ENCODE data around the gene EIF4EBP3. TPM values are rescaled to one million over a fixed set of nuclear protein-coding genes. Genes with fewer than 3 reads are reported as not detected.

EIF4EBP3 gene
- polyA plus RNA-seq, 1 donor: 14.7 TPM

DNA sequence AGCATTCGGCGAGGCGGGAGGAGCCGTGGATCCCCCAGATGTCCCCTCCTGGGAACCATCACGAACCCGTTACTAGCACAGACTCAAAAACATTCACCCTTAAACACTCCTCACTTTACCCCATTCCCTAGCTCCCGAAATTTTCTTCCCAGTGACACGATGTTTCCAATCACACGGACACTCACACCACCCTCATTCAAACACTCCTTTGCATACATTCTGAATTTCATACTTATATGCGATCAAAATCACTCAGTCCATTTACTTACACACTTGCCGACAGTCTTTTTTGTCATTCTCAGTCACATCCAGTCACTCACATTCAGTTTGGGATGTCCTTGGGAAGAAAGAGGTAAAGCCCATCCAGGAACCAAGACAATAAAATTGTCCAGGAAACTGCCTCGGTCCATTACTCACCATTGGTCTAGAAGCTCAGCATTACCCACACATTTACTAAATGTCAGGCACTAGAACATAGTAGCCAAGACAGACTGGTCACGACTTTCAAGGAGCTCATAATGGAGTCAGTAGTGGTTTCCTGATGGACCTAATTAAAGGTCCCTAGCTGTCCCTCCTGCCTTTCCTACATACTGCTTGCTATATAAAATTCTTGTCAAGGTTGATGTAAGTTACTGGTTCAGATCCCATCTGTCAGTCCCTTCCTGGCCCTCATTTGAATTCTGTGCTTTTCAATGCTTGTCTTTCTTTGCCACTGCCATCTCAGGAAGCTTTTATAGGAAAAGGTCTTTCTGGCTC is 17.7 kb downstream of the EIF4EBP3 start:
- H3K27ac ChIP-seq (ENCODE audit: low read length): peak overlapping the region; percentile 85
- peaks cover 5% of the 10 kb centered on the region for H3K9me3 ChIP-seq (ENCODE audit: control insufficient read depth, low read depth, low read length)
- peaks cover 44% of the 10 kb centered on the region for H3K36me3 ChIP-seq (ENCODE audit: control insufficient read depth, insufficient read depth, low read length)
- DNase-seq: no peak
- H3K27me3 ChIP-seq (ENCODE audit: control insufficient read depth, insufficient read depth, low read length): no peaks in the 10 kb centered on the region
- peak overlapping the region; percentile 70 for H3K4me3 ChIP-seq (ENCODE audit: low read length)
- peaks cover 10% of the 10 kb centered on the region for H3K4me1 ChIP-seq (ENCODE audit: control insufficient read depth, insufficient read depth, low read length)
- 10% methylated on average over 5 of the region's 13 CpGs for WGBS (ENCODE audit: insufficient coverage, low lambda C conversion rate)

DNA sequence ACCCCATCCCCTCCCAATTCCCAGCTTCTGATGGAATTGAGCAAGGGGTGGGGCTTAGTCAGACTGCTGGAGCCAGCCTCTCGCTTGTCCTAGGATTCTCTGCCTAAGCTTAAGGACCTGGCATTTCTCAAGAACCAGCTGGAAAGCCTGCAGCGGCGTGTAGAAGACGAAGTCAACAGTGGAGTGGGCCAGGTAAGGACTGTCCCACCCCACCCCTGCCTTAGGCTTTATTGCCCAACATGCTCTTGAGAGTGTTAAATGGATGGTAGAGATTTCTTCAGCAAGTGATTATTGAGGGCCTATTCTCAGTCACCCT is 18.3 kb downstream of the EIF4EBP3 start:
- Histone ChIP-seq H3K9me3 (ENCODE audit: control insufficient read depth, low read depth, low read length) (peaks cover 5% of the 10 kb centered on the region), H3K27me3 (ENCODE audit: control insufficient read depth, insufficient read depth, low read length) (no peaks in the 10 kb centered on the region), H3K36me3 (ENCODE audit: control insufficient read depth, insufficient read depth, low read length) (peaks cover 47% of the 10 kb centered on the region), H3K4me3 (ENCODE audit: low read length) (no peak overlapping the region), H3K4me1 (ENCODE audit: control insufficient read depth, insufficient read depth, low read length) (peaks cover 10% of the 10 kb centered on the region), H3K27ac (ENCODE audit: low read length) (no peak overlapping the region)
- DNase-seq: no peak
- no CpG with 5 or more reads among the region's 4 CpGs for WGBS (ENCODE audit: insufficient coverage, low lambda C conversion rate)

DNA sequence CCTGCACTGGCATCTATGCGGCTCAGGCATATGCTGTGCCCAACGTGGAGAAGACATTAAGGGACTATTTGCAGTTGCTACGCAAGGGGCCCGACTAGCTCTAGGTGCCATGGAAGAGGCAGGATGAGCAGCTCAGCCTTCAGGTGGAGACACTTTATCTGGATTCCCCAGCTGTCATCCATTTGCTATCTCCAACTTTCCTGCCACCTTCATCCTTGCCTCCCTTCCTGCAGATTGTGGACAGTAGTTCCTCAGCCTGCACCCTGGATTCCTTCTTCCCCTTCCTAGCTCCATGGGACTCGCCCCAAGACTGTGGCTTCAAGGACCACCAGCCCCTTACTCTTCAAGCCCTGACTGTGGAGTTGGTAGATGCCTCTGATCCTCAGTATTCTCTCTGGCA is 19.2 kb downstream of the EIF4EBP3 start:
- Histone ChIP-seq H3K36me3 (ENCODE audit: control insufficient read depth, insufficient read depth, low read length) (peaks cover 44% of the 10 kb centered on the region), H3K9me3 (ENCODE audit: control insufficient read depth, low read depth, low read length) (peaks cover 5% of the 10 kb centered on the region), H3K27me3 (ENCODE audit: control insufficient read depth, insufficient read depth, low read length) (no peaks in the 10 kb centered on the region), H3K27ac (ENCODE audit: low read length) (no peak overlapping the region), H3K4me3 (ENCODE audit: low read length) (no peak overlapping the region), H3K4me1 (ENCODE audit: control insufficient read depth, insufficient read depth, low read length) (peaks cover 10% of the 10 kb centered on the region)
- no CpG with 5 or more reads among the region's 5 CpGs for WGBS (ENCODE audit: insufficient coverage, low lambda C conversion rate)
- no peak for DNase-seq

DNA sequence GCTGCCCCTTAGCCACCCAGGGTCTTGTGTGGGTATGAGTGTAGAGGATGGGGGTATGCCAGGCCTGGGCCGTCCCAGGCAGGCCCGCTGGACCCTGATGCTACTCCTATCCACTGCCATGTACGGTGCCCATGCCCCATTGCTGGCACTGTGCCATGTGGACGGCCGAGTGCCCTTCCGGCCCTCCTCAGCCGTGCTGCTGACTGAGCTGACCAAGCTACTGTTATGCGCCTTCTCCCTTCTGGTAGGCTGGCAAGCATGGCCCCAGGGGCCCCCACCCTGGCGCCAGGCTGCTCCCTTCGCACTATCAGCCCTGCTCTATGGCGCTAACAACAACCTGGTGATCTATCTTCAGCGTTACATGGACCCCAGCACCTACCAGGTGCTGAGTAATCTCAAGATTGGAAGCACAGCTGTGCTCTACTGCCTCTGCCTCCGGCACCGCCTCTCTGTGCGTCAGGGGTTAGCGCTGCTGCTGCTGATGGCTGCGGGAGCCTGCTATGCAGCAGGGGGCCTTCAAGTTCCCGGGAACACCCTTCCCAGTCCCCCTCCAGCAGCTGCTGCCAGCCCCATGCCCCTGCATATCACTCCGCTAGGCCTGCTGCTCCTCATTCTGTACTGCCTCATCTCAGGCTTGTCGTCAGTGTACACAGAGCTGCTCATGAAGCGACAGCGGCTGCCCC is 19.8 kb downstream of the EIF4EBP3 start:
- H3K36me3 ChIP-seq (ENCODE audit: control insufficient read depth, insufficient read depth, low read length): peaks cover 40% of the 10 kb centered on the region
- peaks cover 5% of the 10 kb centered on the region for H3K9me3 ChIP-seq (ENCODE audit: control insufficient read depth, low read depth, low read length)
- DNase-seq: no peak
- H3K27me3 ChIP-seq (ENCODE audit: control insufficient read depth, insufficient read depth, low read length): no peaks in the 10 kb centered on the region
- H3K4me1 ChIP-seq (ENCODE audit: control insufficient read depth, insufficient read depth, low read length): peaks cover 10% of the 10 kb centered on the region
- H3K4me3 ChIP-seq (ENCODE audit: low read length): no peak overlapping the region
- WGBS (ENCODE audit: insufficient coverage, low lambda C conversion rate): no CpG with 5 or more reads among the region's 22 CpGs
- no peak overlapping the region for H3K27ac ChIP-seq (ENCODE audit: low read length)

DNA sequence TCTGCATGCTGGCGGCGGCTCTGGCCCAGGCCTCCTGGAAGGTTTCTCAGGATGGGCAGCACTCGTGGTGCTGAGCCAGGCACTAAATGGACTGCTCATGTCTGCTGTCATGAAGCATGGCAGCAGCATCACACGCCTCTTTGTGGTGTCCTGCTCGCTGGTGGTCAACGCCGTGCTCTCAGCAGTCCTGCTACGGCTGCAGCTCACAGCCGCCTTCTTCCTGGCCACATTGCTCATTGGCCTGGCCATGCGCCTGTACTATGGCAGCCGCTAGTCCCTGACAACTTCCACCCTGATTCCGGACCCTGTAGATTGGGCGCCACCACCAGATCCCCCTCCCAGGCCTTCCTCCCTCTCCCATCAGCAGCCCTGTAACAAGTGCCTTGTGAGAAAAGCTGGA is 20.4 kb downstream of the EIF4EBP3 start:
- Histone ChIP-seq H3K9me3 (ENCODE audit: control insufficient read depth, low read depth, low read length) (peaks cover 5% of the 10 kb centered on the region), H3K4me1 (ENCODE audit: control insufficient read depth, insufficient read depth, low read length) (peaks cover 10% of the 10 kb centered on the region), H3K36me3 (ENCODE audit: control insufficient read depth, insufficient read depth, low read length) (peaks cover 40% of the 10 kb centered on the region), H3K27me3 (ENCODE audit: control insufficient read depth, insufficient read depth, low read length) (no peaks in the 10 kb centered on the region), H3K27ac (ENCODE audit: low read length) (no peak overlapping the region), H3K4me3 (ENCODE audit: low read length) (no peak overlapping the region)
- no peak for DNase-seq
- WGBS (ENCODE audit: insufficient coverage, low lambda C conversion rate): no CpG with 5 or more reads among the region's 13 CpGs

DNA sequence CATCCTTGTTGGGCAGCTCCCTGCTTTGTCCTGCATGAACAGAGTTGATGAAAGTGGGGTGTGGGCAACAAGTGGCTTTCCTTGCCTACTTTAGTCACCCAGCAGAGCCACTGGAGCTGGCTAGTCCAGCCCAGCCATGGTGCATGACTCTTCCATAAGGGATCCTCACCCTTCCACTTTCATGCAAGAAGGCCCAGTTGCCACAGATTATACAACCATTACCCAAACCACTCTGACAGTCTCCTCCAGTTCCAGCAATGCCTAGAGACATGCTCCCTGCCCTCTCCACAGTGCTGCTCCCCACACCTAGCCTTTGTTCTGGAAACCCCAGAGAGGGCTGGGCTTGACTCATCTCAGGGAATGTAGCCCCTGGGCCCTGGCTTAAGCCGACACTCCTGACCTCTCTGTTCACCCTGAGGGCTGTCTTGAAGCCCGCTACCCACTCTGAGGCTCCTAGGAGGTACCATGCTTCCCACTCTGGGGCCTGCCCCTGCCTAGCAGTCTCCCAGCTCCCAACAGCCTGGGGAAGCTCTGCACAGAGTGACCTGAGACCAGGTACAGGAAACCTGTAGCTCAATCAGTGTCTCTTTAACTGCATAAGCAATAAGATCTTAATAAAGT is 21.1 kb downstream of the EIF4EBP3 start:
- peaks cover 5% of the 10 kb centered on the region for H3K9me3 ChIP-seq (ENCODE audit: control insufficient read depth, low read depth, low read length)
- no peak overlapping the region for H3K4me3 ChIP-seq (ENCODE audit: low read length)
- H3K36me3 ChIP-seq (ENCODE audit: control insufficient read depth, insufficient read depth, low read length): peaks cover 40% of the 10 kb centered on the region
- H3K4me1 ChIP-seq (ENCODE audit: control insufficient read depth, insufficient read depth, low read length): peaks cover 6% of the 10 kb centered on the region
- DNase-seq: no peak
- no peaks in the 10 kb centered on the region for H3K27me3 ChIP-seq (ENCODE audit: control insufficient read depth, insufficient read depth, low read length)
- WGBS (ENCODE audit: insufficient coverage, low lambda C conversion rate): no CpG with 5 or more reads among the region's 2 CpGs
- no peak overlapping the region for H3K27ac ChIP-seq (ENCODE audit: low read length)

DNA sequence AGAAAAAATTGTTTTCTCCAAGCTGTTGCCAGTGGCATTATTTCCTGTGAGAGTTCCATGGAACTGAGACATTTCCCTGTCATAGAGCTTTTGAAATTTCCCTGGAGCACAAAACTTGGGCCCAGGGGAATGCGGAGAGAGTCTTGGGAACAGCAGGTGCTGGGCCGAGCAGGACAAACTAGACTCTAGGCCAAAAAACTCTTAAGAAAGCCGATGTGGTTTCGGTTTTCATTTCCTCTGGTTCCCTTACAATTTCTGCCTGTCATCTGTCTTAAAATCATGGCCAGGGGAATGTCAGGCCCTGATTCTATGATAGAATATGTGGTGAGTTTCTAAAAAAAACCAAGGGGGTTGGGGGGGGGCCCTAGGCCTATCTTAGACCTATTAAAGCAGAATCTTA is 21.7 kb downstream of the EIF4EBP3 start:
- peaks cover 40% of the 10 kb centered on the region for H3K36me3 ChIP-seq (ENCODE audit: control insufficient read depth, insufficient read depth, low read length)
- H3K4me1 ChIP-seq (ENCODE audit: control insufficient read depth, insufficient read depth, low read length): peaks cover 3% of the 10 kb centered on the region
- H3K27ac ChIP-seq (ENCODE audit: low read length): no peak overlapping the region
- no peak for DNase-seq
- no peaks in the 10 kb centered on the region for H3K27me3 ChIP-seq (ENCODE audit: control insufficient read depth, insufficient read depth, low read length)
- H3K9me3 ChIP-seq (ENCODE audit: control insufficient read depth, low read depth, low read length): peaks cover 3% of the 10 kb centered on the region
- WGBS (ENCODE audit: insufficient coverage, low lambda C conversion rate): no CpG with 5 or more reads among the region's 4 CpGs
- H3K4me3 ChIP-seq (ENCODE audit: low read length): no peak overlapping the region

DNA sequence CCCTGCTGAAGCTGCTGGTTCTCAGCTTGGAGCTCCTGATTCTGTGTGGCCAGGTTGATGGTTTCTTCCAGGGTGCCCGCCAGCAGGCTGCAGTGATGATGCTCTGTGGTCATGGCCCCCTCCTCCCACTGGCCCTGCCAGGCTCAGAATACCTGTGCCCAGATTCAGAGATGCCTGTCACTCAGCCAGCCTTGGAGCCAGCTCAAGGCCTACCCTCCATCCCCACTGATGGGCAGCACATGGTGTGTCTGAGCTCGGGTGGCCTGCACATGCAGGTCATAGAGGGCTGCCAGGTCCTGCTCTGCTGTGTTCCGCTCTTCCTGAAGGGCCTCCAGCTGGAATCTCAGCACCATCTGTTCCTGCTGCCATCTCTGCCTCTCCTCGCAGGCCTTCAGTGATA is 22.6 kb downstream of the EIF4EBP3 start:
- no peaks in the 10 kb centered on the region for H3K27me3 ChIP-seq (ENCODE audit: control insufficient read depth, insufficient read depth, low read length)
- no peak overlapping the region for H3K4me3 ChIP-seq (ENCODE audit: low read length)
- H3K4me1 ChIP-seq (ENCODE audit: control insufficient read depth, insufficient read depth, low read length): peaks cover 3% of the 10 kb centered on the region
- DNase-seq: no peak
- H3K27ac ChIP-seq (ENCODE audit: low read length): no peak overlapping the region
- H3K36me3 ChIP-seq (ENCODE audit: control insufficient read depth, insufficient read depth, low read length): peaks cover 40% of the 10 kb centered on the region
- no CpG with 5 or more reads among the region's 4 CpGs for WGBS (ENCODE audit: insufficient coverage, low lambda C conversion rate)
- no peaks in the 10 kb centered on the region for H3K9me3 ChIP-seq (ENCODE audit: control insufficient read depth, low read depth, low read length)

DNA sequence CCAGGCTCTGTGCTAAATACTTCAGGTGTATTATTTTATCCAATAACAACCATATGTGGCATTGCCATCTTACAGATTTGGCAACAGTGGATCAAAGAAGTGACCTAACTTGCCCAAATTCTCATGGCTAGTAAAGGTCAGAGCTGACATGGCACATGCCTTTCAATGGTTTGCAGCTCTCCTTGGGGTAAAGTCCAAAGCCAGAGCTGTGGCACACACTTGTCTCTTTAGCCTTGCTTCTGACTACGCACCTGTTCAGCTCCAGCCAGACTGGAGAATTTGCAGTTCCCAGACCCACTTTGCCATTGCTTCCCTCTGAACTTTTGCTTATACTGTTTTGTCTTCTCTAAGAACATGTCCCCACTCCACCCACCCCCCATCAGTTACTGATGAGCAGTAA is 23.0 kb downstream of the EIF4EBP3 start:
- H3K27ac ChIP-seq (ENCODE audit: low read length): no peak overlapping the region
- no peaks in the 10 kb centered on the region for H3K27me3 ChIP-seq (ENCODE audit: control insufficient read depth, insufficient read depth, low read length)
- WGBS (ENCODE audit: insufficient coverage, low lambda C conversion rate): 100% methylated on average over 1 of the region's 1 CpG
- no peak overlapping the region for H3K4me3 ChIP-seq (ENCODE audit: low read length)
- no peaks in the 10 kb centered on the region for H3K9me3 ChIP-seq (ENCODE audit: control insufficient read depth, low read depth, low read length)
- H3K36me3 ChIP-seq (ENCODE audit: control insufficient read depth, insufficient read depth, low read length): peaks cover 40% of the 10 kb centered on the region
- DNase-seq: no peak
- peaks cover 3% of the 10 kb centered on the region for H3K4me1 ChIP-seq (ENCODE audit: control insufficient read depth, insufficient read depth, low read length)

DNA sequence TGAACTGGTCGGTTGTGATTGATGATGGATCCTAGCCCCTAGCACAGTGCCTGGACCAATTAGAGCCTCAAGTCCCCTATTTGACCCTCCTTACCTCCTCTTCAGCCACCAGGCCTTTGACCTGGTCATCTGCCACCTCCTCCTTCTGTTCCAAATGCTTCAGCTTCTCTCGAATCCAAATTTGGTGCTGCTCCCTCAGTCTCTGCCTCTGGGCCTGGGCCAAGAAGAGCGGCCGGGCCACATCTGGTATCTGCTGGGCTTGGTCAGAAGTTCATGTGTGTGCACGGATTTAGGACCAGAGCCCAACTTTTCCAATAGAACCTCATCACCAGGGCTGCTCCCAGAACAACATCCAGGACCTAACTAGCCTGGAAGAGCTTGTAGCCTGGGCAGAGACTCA is 23.6 kb downstream of the EIF4EBP3 start:
- H3K9me3 ChIP-seq (ENCODE audit: control insufficient read depth, low read depth, low read length): no peaks in the 10 kb centered on the region
- H3K27ac ChIP-seq (ENCODE audit: low read length): no peak overlapping the region
- peaks cover 37% of the 10 kb centered on the region for H3K36me3 ChIP-seq (ENCODE audit: control insufficient read depth, insufficient read depth, low read length)
- H3K27me3 ChIP-seq (ENCODE audit: control insufficient read depth, insufficient read depth, low read length): no peaks in the 10 kb centered on the region
- peaks cover under 1% of the 10 kb centered on the region for H3K4me1 ChIP-seq (ENCODE audit: control insufficient read depth, insufficient read depth, low read length)
- WGBS (ENCODE audit: insufficient coverage, low lambda C conversion rate): no CpG with 5 or more reads among the region's 5 CpGs
- H3K4me3 ChIP-seq (ENCODE audit: low read length): no peak overlapping the region
- no peak for DNase-seq

Data from large intestine (tissue), 3 donors.